GM18870 (cell line): ENCODE results near the gene DEGS2.

Source experiments
- ATAC-seq: cut with Tn5 transposase; IDR thresholded peaks from one replicate; pipeline ENCODE4 v1.9.1; 2021; ENCODE audit warnings: moderate library complexity; ENCODE audit not compliant: unreplicated experiment

DEGS2 gene

GRCh38 chr14:100134586-100134985 lies 24.9 kb downstream of the DEGS2 start:
- no peak for ATAC-seq

GRCh38 chr14:100132903-100133510 lies 26.4 kb downstream of the DEGS2 start:
- no peak for ATAC-seq

GRCh38 chr14:100132161-100132902 lies 27.1 kb downstream of the DEGS2 start:
- no peak for ATAC-seq

GRCh38 chr14:100131181-100131580 lies 28.3 kb downstream of the DEGS2 start:
- ATAC-seq, result no peak

GRCh38 chr14:100130521-100130920 lies 28.9 kb downstream of the DEGS2 start:
- no peak for ATAC-seq

GRCh38 chr14:100129161-100129589 lies 30.3 kb downstream of the DEGS2 start:
- no peak for ATAC-seq

- ATAC-seq, result no peak
These were observed 30.8 kb downstream of the DEGS2 start for GRCh38 chr14:100128688-100129087.

- no peak for ATAC-seq
These were observed 31.5 kb downstream of the DEGS2 start for GRCh38 chr14:100127853-100128455.

- ATAC-seq, result no peak
These were observed 33.0 kb downstream of the DEGS2 start for GRCh38 chr14:100126401-100126800.

GRCh38 chr14:100124551-100125088 lies 34.8 kb downstream of the DEGS2 start:
- no peak for ATAC-seq

GRCh38 chr14:100123618-100124017 lies 35.8 kb downstream of the DEGS2 start:
- ATAC-seq, result no peak

- no peak for ATAC-seq
These were observed 36.8 kb downstream of the DEGS2 start for GRCh38 chr14:100122481-100123223.

GRCh38 chr14:100121643-100122480 lies 37.6 kb downstream of the DEGS2 start:
- ATAC-seq, result no peak

- no peak for ATAC-seq
These were observed 38.7 kb downstream of the DEGS2 start for GRCh38 chr14:100120522-100121269.

- ATAC-seq, result no peak
These were observed 40.2 kb downstream of the DEGS2 start for GRCh38 chr14:100119251-100119650.

- ATAC-seq, result no peak
These were observed 40.9 kb downstream of the DEGS2 start for GRCh38 chr14:100118396-100119011.

- ATAC-seq, result no peak
These were observed 41.6 kb downstream of the DEGS2 start for GRCh38 chr14:100117633-100118395.

- no peak for ATAC-seq
These were observed 42.4 kb downstream of the DEGS2 start for GRCh38 chr14:100117026-100117425.
